GM23338 (cell line): ENCODE results near the gene JPH3.

Experiments used
- CREB1 ChIP-seq: fragments of 250-450 bp; sonication (Bioruptor Pico); IDR thresholded peaks from 2 replicates; pipeline ENCODE4 v1.5.0; 2020; ENCODE audit warnings: low read depth, mild to moderate bottlenecking, moderate library complexity
- CTCF ChIP-seq, 2 experiments: fragments of 200-600 bp in 1 of 2; sonication (generic) in 1 of 2; conservative IDR thresholded peaks; 2 replicates each; pipeline versions ENCODE4 v1.5.1 to v1.6.1; 2016 to 2017; ENCODE audit warnings: antibody characterized with exemption in 2 of 2, low read depth in 2 of 2, mild to moderate bottlenecking in 2 of 2, moderate library complexity in 1 of 2
- REST ChIP-seq: IDR thresholded peaks from one replicate; pipeline ENCODE4 v1.6.1; 2018; ENCODE audit warnings: antibody characterized with exemption; ENCODE audit not compliant: unreplicated experiment
- ZNF114 ChIP-seq: fragments of 250-450 bp; sonication (Bioruptor Pico); IDR thresholded peaks from 2 replicates; pipeline ENCODE4 v1.5.0; 2020; ENCODE audit warnings: mild to moderate bottlenecking, moderate library complexity

- TF ChIP-seq CTCF (conservative IDR thresholded peaks at IDR 0.05; ENCODE audit: low read depth in 2 of 2) (no peak), REST (no peak), ZNF114 (CRISPR knock-in tag) (no peak), CREB1 (CRISPR knock-in tag) (no peak)
Measured at GRCh38 chr16:87680272-87680644, 78.0 kb downstream of the JPH3 start.
